ENCODE results near the gene CCDC170.

The CCDC170 gene

GRCh38 chr6:151546941-151547659, 53.3 kb downstream of the CCDC170 start:
- H3K4me1 ChIP-seq (ENCODE audit: control insufficient read depth, insufficient read depth, low read length, poor library complexity, severe bottlenecking): no peaks in the 10 kb centered on the region
- 81 to 82% methylated on average over 9 to 10 of the region's 13 CpGs for WGBS, 2 experiments (ENCODE audit: insufficient coverage in 2 of 2)
- H3K4me3 ChIP-seq (ENCODE audit: extremely low read depth, insufficient read depth, low read length, poor library complexity, severe bottlenecking): no peak overlapping the region
- no peaks in the 10 kb centered on the region for H3K36me3 ChIP-seq (ENCODE audit: control insufficient read depth, insufficient read depth, low read length)
- no peak overlapping the region for H3K27ac ChIP-seq (ENCODE audit: low read depth, low read length, severe bottlenecking)
- no peaks in the 10 kb centered on the region for H3K9me3 ChIP-seq (ENCODE audit: control insufficient read depth, low read length)

GRCh38 chr6:151548201-151548600, 54.4 kb downstream of the CCDC170 start:
- WGBS, 2 experiments (ENCODE audit: insufficient coverage in 2 of 2): 92 to 96% methylated on average over 4 of the region's 5 CpGs

GRCh38 chr6:151549790-151550189, 56.0 kb downstream of the CCDC170 start:
- Histone ChIP-seq H3K36me3 (ENCODE audit: control insufficient read depth, insufficient read depth, low read length) (no peaks in the 10 kb centered on the region), H3K4me1 (ENCODE audit: control insufficient read depth, insufficient read depth, low read length, poor library complexity, severe bottlenecking) (no peaks in the 10 kb centered on the region), H3K4me3 (ENCODE audit: extremely low read depth, insufficient read depth, low read length, poor library complexity, severe bottlenecking) (no peak overlapping the region), H3K27ac (ENCODE audit: low read depth, low read length, severe bottlenecking) (no peak overlapping the region), H3K9me3 (ENCODE audit: control insufficient read depth, low read length) (no peaks in the 10 kb centered on the region)
- WGBS, 2 experiments (ENCODE audit: insufficient coverage in 2 of 2): 100% methylated on average over 1 of the region's 1 CpG; no CpG with 5 or more reads in 1 of the 2 experiments

More at GRCh38 chr6:151548201-151548600, 54.4 kb downstream of the CCDC170 start:
- Histone ChIP-seq H3K36me3 (ENCODE audit: control insufficient read depth, insufficient read depth, low read length) (no peaks in the 10 kb centered on the region), H3K4me1 (ENCODE audit: control insufficient read depth, insufficient read depth, low read length, poor library complexity, severe bottlenecking) (no peaks in the 10 kb centered on the region), H3K9me3 (ENCODE audit: control insufficient read depth, low read length) (no peaks in the 10 kb centered on the region), H3K27ac (ENCODE audit: low read depth, low read length, severe bottlenecking) (no peak overlapping the region), H3K4me3 (ENCODE audit: extremely low read depth, insufficient read depth, low read length, poor library complexity, severe bottlenecking) (no peak overlapping the region)

GRCh38 chr6:151550618-151551017, 56.8 kb downstream of the CCDC170 start:
- Histone ChIP-seq H3K4me3 (ENCODE audit: extremely low read depth, insufficient read depth, low read length, poor library complexity, severe bottlenecking) (no peak overlapping the region), H3K9me3 (ENCODE audit: control insufficient read depth, low read length) (no peaks in the 10 kb centered on the region), H3K4me1 (ENCODE audit: control insufficient read depth, insufficient read depth, low read length, poor library complexity, severe bottlenecking) (no peaks in the 10 kb centered on the region), H3K36me3 (ENCODE audit: control insufficient read depth, insufficient read depth, low read length) (no peaks in the 10 kb centered on the region), H3K27ac (ENCODE audit: low read depth, low read length, severe bottlenecking) (no peak overlapping the region)
- 90 to 100% methylated on average over 1 to 2 of the region's 3 CpGs for WGBS, 2 experiments (ENCODE audit: insufficient coverage in 2 of 2)

GRCh38 chr6:151551223-151551857, 57.5 kb downstream of the CCDC170 start:
- Histone ChIP-seq H3K27ac (ENCODE audit: low read depth, low read length, severe bottlenecking) (no peak overlapping the region), H3K36me3 (ENCODE audit: control insufficient read depth, insufficient read depth, low read length) (no peaks in the 10 kb centered on the region), H3K4me3 (ENCODE audit: extremely low read depth, insufficient read depth, low read length, poor library complexity, severe bottlenecking) (no peak overlapping the region), H3K4me1 (ENCODE audit: control insufficient read depth, insufficient read depth, low read length, poor library complexity, severe bottlenecking) (no peaks in the 10 kb centered on the region), H3K9me3 (ENCODE audit: control insufficient read depth, low read length) (no peaks in the 10 kb centered on the region)
- WGBS, 2 experiments (ENCODE audit: insufficient coverage in 2 of 2): 82 to 86% methylated on average over 3 to 5 of the region's 6 CpGs

GRCh38 chr6:151553416-151554165, 59.8 kb downstream of the CCDC170 start:
- no CpG with 5 or more reads among the region's 3 CpGs for WGBS, 2 experiments (ENCODE audit: insufficient coverage in 2 of 2)
- Histone ChIP-seq H3K4me3 (ENCODE audit: extremely low read depth, insufficient read depth, low read length, poor library complexity, severe bottlenecking) (no peak overlapping the region), H3K36me3 (ENCODE audit: control insufficient read depth, insufficient read depth, low read length) (no peaks in the 10 kb centered on the region), H3K9me3 (ENCODE audit: control insufficient read depth, low read length) (no peaks in the 10 kb centered on the region), H3K4me1 (ENCODE audit: control insufficient read depth, insufficient read depth, low read length, poor library complexity, severe bottlenecking) (no peaks in the 10 kb centered on the region), H3K27ac (ENCODE audit: low read depth, low read length, severe bottlenecking) (no peak overlapping the region)

- Histone ChIP-seq H3K36me3 (ENCODE audit: control insufficient read depth, insufficient read depth, low read length) (no peaks in the 10 kb centered on the region), H3K9me3 (ENCODE audit: control insufficient read depth, low read length) (no peaks in the 10 kb centered on the region), H3K4me1 (ENCODE audit: control insufficient read depth, insufficient read depth, low read length, poor library complexity, severe bottlenecking) (no peaks in the 10 kb centered on the region), H3K4me3 (ENCODE audit: extremely low read depth, insufficient read depth, low read length, poor library complexity, severe bottlenecking) (no peak overlapping the region), H3K27ac (ENCODE audit: low read depth, low read length, severe bottlenecking) (no peak overlapping the region)
Observed at GRCh38 chr6:151561238-151561637, 67.4 kb downstream of the CCDC170 start.

- Histone ChIP-seq H3K4me1 (ENCODE audit: control insufficient read depth, insufficient read depth, low read length, poor library complexity, severe bottlenecking) (no peaks in the 10 kb centered on the region), H3K9me3 (ENCODE audit: control insufficient read depth, low read length) (no peaks in the 10 kb centered on the region), H3K27ac (ENCODE audit: low read depth, low read length, severe bottlenecking) (no peak overlapping the region), H3K4me3 (ENCODE audit: extremely low read depth, insufficient read depth, low read length, poor library complexity, severe bottlenecking) (no peak overlapping the region), H3K36me3 (ENCODE audit: control insufficient read depth, insufficient read depth, low read length) (no peaks in the 10 kb centered on the region)
- WGBS, 2 experiments (ENCODE audit: insufficient coverage in 2 of 2): 63 to 75% methylated on average over 3 to 4 of the region's 4 CpGs
Observed at GRCh38 chr6:151564654-151565053, 70.8 kb downstream of the CCDC170 start.

GRCh38 chr6:151565940-151566339, 72.1 kb downstream of the CCDC170 start:
- no peaks in the 10 kb centered on the region for H3K36me3 ChIP-seq (ENCODE audit: control insufficient read depth, insufficient read depth, low read length)
- no peak overlapping the region for H3K27ac ChIP-seq (ENCODE audit: low read depth, low read length, severe bottlenecking)
- no peak overlapping the region for H3K4me3 ChIP-seq (ENCODE audit: extremely low read depth, insufficient read depth, low read length, poor library complexity, severe bottlenecking)
- H3K9me3 ChIP-seq (ENCODE audit: control insufficient read depth, low read length): no peaks in the 10 kb centered on the region
- WGBS, 2 experiments (ENCODE audit: insufficient coverage in 2 of 2): 83 to 100% methylated on average over 1 of the region's 1 CpG
- no peaks in the 10 kb centered on the region for H3K4me1 ChIP-seq (ENCODE audit: control insufficient read depth, insufficient read depth, low read length, poor library complexity, severe bottlenecking)

GRCh38 chr6:151566557-151566956, 72.7 kb downstream of the CCDC170 start:
- 90% methylated on average over 1 of the region's 2 CpGs; no CpG with 5 or more reads in 1 of the 2 experiments for WGBS, 2 experiments (ENCODE audit: insufficient coverage in 2 of 2)
- H3K36me3 ChIP-seq (ENCODE audit: control insufficient read depth, insufficient read depth, low read length): no peaks in the 10 kb centered on the region
- no peak overlapping the region for H3K27ac ChIP-seq (ENCODE audit: low read depth, low read length, severe bottlenecking)
- no peak overlapping the region for H3K4me3 ChIP-seq (ENCODE audit: extremely low read depth, insufficient read depth, low read length, poor library complexity, severe bottlenecking)
- no peaks in the 10 kb centered on the region for H3K4me1 ChIP-seq (ENCODE audit: control insufficient read depth, insufficient read depth, low read length, poor library complexity, severe bottlenecking)
- H3K9me3 ChIP-seq (ENCODE audit: control insufficient read depth, low read length): no peaks in the 10 kb centered on the region

All from mesodermal cell (in vitro differentiated cells).